AG08396 (cell line): ENCODE data around the gene RBP7.
"Not testable (repeated sequence)": the region's sequence is repeated elsewhere in the genome, so short reads cannot be mapped to it uniquely, and the experiment has no call there.

ENCODE experiments used
- DNase-seq: peaks from one replicate; pipeline ENCODE4 v3.0.0; 2012; ENCODE audit warnings: low spot score, mixed read lengths

RBP7 gene

DNA sequence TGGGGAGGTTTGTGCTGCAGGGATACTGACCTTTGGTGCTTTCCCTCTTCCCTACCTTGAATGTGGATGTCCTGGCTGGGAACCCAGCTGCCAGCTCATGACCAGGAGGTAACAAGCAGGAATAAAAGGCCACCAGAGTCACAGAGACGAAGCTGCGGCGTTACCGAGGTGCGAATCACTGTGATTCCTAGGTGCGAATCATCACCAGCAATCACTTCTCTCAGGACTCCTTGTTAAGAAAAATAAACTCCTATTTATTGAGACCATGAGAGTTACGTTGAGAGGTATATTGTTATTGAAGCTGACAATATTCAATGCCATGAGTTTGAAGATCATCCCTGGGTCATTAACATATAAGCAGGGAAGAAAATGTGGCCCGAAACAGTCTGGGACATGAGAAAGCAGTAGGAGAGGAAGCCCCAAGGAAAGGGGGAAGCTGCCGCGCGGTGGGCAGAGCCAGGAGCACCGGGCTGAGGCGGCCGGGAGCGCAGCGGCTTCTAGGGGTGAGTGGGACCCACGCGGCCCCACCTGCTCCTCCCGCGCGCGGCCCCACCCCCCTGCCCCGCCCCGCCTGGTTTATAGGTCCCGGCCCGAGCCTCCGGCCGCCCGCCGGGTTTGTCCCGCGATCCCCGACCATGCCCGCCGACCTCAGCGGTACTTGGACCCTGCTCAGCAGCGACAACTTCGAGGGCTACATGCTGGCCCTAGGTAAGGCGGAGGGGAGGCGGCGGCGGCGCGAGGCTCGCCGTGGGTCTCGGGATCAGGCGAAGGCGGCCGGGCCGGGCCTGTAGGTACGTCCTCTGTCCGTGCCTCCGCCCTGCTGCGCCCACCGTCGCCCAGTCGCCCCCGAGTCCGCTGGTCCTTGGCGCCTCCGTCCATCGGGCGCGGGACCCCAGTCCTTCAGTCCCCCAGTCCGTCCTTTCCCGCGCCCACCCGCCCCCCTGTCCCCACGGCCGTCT, at the start of gene RBP7:
TSS of gene RBP7 (plus strand) at position 605 of the 959 bp plus-strand sequence. CDS start at position 636, 31 bp downstream.
- peak; percentile 32 for DNase-seq

DNA sequence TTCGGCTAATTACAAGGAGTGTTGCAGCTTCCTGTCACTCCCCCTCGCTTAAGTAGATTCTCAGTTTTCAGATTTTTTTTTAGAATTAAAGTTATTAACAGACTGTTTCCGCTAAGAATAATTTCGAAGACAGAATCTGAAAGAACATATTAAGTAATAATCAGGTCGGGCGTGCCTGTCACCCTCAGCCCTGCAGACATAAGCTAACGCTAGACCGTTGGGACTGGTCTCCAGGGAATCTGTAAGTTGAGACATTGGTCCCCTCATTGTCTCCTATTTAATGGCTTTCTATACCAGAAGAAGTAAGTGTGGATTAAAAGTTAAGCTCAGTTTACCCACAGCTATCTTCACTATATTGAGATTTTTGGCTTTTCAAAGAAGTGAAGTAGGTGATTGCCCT, 39.3 kb upstream of the RBP7 start:
- no peak for DNase-seq

DNA sequence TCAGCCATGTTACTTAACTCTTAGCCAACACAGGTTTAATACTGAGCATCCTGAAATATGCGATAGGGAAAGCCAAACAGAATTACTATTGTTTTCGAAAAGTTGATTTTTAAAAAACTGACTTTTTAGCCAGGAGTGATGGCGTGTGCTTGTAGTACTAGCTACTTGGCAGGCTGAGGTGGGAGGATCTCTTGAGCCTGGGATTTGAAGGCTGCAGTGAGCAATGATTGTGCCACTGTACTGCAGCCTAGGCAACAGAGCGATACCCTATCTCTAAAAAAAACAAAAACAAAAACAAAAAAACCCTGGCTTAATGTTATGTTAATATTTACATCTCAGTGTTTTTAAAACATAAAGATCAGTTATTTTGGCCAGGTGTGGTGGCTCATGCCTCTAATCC, 37.0 kb upstream of the RBP7 start:
- no peak for DNase-seq

DNA sequence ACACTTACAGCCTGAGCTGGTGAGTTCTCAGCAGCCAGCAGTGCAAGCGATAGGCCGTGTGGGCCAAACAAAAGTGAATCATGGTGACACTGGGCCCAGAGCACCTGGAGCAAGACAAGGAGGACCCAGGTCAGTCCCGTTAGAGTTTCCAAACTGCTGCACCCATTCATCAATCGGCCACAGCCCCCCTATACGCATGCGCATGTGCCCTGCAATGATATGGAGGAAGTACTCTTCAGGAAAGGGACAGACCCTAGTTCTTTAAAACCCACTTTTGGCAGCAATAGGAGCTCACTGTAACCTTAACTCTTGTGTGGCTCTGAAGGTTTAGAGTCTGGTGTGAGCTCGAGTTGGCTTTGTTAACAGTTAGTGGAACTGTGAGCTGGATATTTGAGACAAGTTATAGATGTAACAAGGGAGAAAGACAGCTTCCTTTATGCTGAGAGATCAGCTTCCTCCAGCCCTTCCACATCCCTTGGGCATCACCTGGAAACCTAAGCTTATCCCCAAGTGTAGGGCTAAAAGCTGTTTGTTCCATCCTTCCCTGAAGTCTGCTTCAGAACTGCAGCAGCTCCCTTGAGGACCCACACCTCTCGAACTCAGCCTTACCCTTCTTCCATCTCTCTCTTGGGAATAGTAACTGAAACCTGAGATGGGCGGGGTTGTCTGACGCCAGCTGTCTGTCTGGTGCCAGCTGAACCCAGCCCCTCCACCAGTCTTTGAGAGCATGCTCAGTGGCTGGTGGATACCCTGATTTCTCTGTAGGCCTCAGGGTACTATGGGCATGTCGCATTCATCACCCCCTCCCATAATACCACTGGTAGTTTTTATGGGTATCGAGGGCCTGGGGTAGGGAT, 36.1 kb upstream of the RBP7 start:
- DNase-seq: peak; percentile 6

GRCh38 chr1:9984253-9984652, 12.8 kb upstream of the RBP7 start:
- DNase-seq: no peak

GRCh38 chr1:9985001-9985400, 12.0 kb upstream of the RBP7 start:
- no peak for DNase-seq

- DNase-seq: no peak
Observed at GRCh38 chr1:9989773-9990172, 7.3 kb upstream of the RBP7 start.

DNA sequence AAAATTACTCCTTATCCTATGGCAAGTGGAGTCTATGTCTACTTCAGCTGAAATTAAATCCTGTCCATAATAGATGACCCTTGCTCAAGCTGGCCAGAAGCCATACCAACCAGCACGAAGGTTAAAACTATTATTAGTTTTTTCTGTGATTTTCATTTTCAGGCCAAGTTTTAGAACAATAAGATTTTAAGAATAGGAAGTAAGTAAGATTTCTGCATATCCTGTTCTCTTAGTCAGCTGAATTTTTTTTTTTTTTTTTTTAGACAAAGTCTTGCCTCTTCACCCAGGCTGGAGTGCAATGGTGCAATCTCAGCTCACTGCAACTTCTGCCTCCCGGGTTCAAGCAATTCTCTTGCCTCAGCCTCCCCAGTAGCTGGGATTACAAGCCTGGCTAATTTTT, 6.1 kb upstream of the RBP7 start:
- DNase-seq: no peak

- no peak for DNase-seq
Observed at GRCh38 chr1:9992910-9993309, 4.1 kb upstream of the RBP7 start.

DNA sequence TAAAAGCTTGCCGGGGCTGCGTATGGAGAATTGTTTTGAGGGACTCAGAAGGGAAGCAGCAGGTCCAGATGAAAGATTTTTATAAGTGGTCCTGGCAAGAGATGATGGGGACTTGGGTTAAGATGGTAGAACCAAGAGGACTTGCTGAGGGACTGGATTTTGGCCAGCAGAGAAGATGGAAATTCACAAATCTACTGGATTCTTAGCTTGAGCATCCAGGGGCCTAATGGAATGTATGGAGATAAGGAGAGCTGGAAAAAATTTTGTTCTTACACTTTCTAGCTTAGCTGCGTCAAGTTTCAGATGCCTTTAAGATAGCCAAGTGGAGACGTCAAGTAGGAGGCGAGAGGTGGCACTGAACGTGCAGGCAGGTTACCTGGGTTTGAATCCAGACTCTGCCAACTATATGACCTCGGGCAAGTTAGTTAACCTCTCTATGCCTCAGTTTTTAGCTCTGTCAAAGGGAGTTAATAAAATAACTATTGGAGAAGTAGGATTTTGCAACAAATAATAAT, 3.4 kb upstream of the RBP7 start:
- no peak for DNase-seq

GRCh38 chr1:10001016-10001665, 4.1 kb downstream of the RBP7 start:
- no peak for DNase-seq

GRCh38 chr1:10005248-10005647, 8.2 kb downstream of the RBP7 start:
- not testable (repeated sequence) for DNase-seq

DNA sequence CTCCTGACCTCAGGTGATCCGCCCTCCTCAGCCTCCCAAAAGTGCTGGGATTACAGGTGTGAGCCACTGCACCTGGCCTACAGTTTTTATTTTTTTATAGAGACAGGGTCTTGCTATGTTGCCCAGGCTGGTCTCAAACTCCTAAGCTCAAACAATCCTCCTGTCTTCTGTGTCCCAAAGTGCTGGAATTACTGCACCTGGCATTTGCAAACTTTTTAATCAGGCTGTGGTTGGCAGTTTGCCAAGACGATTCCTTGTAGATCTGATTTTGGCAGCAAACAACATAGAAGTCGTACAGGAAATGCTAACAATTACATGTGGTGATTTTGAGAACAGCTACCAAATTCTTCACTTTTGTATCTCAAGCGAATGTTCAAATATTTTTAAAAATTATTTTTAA, 10.1 kb downstream of the RBP7 start:
- no peak for DNase-seq

- DNase-seq: no peak
Observed at GRCh38 chr1:10014016-10014415, 17.0 kb downstream of the RBP7 start.

GRCh38 chr1:10019561-10019960, 22.5 kb downstream of the RBP7 start:
- DNase-seq: no peak

- DNase-seq: no peak
Observed at GRCh38 chr1:10020086-10020485, 23.1 kb downstream of the RBP7 start.

- peak; percentile 20 for DNase-seq
Observed at GRCh38 chr1:10020678-10021077, 23.6 kb downstream of the RBP7 start.

DNA sequence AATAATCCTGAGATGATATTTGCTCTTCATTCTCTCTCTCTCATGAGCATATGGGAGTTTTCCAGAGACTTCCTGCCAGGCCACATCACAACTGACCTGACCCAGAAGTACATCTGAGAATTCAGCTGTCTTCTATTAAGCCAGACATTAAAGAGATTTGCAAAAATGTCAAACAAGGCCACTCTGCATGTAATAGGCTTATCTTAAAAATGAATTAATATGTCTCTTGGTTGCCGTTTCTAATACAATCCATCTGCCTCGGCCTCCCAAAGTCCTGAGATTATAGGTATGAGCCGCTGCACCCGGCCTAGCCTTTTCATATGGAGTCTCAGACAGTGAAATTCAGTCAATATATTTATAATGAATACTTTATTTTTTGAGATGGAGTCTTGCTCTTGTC, 25.0 kb downstream of the RBP7 start:
- DNase-seq: not testable (repeated sequence)

- DNase-seq: no peak
Observed at GRCh38 chr1:10022656-10023055, 25.6 kb downstream of the RBP7 start.

DNA sequence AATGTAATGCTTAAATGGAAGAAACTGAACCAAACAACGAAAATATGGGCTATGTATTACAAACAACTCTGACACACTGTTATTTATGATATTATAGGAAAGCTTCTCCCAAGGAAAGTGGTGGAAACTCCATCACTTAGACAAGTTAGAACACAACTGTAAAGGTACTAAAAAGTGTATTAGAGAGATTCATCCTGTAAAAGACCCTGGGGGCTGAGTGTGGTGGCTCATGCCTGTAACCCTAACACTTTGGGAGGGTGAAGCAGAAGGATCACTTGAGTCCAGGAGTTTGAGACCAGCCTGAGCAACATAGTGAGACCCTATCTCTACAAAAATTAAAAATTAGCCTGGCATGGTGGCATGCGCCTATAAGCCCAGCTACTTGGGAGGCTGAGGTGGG, 28.3 kb downstream of the RBP7 start:
- DNase-seq: no peak

DNA sequence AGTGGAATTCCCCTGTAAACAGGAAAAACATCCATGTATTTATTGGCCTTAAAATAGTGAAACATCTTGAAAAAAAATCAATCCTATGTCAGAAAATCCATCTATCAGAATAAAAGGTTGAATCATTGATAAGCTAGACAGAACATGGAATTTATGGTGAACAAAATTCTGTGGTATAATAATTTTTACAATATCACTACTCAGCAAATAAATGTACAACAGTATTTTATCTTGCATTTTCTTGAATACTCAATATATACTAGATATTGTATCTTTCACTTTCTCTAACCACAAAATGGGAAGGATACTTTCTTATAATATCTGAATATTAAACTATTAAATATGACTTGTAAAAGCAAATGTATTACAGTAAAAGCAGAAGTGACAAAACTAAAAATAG, 30.0 kb downstream of the RBP7 start:
- no peak for DNase-seq

DNA sequence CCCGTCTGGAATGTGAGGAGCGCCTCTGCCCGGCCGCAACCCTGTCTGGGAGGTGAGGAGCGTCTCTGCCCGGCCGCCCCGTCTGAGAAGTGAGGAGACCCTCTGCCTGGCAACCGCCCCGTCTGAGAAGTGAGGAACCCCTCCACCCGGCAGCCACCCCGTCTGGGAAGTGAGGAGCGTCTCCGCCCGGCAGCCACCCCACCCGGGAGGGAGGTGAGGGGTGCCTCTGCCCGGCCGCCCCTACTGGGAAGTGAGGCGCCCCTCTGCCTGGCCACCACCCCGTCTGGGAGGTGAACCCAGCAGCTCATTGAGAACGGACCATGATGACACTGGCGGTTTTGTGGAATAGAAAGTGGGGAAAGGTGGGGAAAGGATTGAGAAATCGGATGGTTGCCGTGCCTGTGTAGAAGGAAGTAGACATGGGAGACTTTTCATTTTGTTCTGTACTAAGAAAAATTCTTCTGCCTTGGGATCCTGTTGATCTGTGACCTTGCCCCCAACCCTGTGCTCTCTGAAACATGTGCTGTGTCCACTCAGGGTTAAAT, 32.0 kb downstream of the RBP7 start:
- DNase-seq: not testable (repeated sequence)
